ENCODE results near the gene ADNP.

Gene ADNP

DNA sequence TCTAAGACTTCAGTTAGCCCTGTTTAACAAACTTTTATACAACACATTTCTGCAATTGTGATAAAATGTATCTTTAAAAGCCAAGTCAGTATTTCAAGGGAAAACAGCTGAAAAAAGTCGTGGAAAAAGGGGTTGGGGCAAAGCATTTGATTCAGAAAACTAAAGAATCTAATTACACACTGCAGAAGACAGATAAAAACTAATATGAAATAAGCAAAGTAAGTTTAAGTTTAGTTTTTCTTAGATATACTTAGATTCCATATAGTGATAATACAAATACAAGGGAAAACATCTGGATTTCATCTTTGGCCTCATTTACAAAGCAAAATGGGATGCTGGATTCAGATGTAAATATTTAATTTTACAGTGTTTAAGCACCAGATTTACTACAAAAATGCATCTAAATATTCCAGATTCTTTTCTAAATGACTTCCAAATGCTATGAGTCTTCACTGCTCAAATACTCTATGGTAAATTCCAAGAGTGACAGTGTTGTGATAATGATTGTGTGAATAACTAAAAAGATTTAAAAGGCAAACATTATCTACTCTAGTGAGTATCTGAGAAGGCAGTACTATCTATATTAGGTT is 1.5 kb upstream of the ADNP start:
- DNase-seq (ENCODE audit: low spot score) = no peak

DNA sequence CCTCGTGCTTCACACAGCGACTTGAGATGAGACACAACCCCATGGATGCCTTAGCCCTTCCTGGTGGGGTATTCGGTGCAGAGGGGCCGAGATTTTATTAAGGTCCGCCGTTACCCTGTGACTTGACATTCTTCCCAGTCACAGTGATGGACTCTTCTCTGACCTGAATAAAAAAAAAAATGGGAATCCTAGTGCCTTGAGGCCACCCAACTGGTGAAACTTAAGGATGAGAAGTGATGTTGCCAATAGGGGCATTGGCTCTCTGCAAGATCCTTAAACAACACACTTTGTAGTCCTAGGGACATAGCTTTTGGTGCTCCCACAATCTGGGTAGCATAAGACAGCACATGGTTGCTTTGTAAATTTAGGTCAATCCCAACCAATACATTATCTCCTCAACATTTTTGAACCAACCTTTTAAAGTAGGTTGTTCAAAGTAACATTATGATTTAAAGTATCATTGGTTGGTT is 814 bp upstream of the ADNP start:
- DNase-seq (ENCODE audit: low spot score) = no peak

- DNase-seq (ENCODE audit: low spot score) = peak; percentile 58
Observed at GRCh38 chr20:50930976-50931305, 296 bp downstream of the ADNP start.

DNA sequence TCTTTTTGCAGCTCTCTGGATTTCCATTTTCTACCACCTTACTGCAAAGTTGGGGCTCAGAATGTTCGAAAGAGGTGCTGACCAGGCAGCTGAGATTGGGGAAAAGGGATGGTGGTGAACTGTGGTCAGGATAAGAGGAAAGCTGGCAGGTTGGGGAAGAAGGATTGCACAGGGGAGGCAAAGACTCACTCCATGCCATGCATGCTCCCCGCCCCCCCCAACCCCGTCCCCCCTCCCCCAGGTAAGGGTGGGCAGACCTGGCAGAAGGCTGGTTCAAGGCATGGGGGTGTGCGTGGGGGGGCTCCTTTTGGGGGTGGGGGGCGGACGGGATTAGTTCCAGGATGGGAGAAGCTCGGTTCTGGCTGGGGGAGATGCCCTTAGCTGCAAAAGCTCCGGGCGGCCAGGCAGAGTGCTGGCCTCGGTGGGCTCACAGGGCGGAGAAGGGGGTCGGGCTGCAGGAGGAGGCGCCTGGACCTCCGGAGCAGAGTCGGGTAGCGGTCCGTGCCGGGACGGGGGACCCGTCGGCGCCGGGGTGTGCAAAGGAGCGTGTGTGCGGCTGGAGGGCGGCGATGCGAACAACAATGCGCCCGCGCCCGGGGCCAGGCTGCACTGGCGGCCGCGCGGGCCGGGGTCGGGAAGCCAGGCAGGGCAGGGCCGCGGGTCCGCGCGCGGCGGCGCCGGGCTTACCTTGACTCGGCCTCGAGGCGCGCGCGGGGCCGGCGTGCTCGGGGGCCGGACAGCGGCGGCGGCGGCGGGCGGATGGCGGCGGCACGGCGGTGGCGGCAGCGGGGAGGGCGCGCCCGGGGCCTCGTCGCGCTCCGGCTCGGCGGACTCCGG is 880 bp downstream of the ADNP start:
- peak; percentile 45 for DNase-seq (ENCODE audit: low spot score)

- peak; percentile 88 for DNase-seq (ENCODE audit: low spot score)
Observed at GRCh38 chr20:50929299-50930138, 1.7 kb downstream of the ADNP start.

GRCh38 chr20:50928469-50928868 is 2.8 kb downstream of the ADNP start:
- no peak for DNase-seq (ENCODE audit: low spot score)

DNA sequence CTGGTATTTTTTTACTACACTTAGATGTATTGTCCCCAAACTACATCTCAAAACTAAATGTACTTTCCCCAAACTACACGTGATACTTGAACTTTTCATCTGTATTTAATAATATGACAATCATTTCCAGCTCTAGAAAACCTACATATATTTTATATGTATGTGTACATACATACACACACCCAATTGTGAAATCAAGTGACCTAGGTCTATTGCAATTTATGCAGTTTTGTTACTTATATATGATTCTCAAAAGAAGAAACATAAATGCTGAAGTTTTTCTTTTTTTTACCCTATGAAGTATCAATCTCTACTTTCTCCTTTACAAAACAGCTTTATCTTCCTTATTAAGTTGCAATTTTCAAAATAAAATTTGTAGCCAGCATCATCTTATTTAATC is 4.7 kb downstream of the ADNP start:
- no peak for DNase-seq (ENCODE audit: low spot score)

GRCh38 chr20:50924261-50924920 is 6.8 kb downstream of the ADNP start:
- no peak for DNase-seq (ENCODE audit: low spot score)

DNA sequence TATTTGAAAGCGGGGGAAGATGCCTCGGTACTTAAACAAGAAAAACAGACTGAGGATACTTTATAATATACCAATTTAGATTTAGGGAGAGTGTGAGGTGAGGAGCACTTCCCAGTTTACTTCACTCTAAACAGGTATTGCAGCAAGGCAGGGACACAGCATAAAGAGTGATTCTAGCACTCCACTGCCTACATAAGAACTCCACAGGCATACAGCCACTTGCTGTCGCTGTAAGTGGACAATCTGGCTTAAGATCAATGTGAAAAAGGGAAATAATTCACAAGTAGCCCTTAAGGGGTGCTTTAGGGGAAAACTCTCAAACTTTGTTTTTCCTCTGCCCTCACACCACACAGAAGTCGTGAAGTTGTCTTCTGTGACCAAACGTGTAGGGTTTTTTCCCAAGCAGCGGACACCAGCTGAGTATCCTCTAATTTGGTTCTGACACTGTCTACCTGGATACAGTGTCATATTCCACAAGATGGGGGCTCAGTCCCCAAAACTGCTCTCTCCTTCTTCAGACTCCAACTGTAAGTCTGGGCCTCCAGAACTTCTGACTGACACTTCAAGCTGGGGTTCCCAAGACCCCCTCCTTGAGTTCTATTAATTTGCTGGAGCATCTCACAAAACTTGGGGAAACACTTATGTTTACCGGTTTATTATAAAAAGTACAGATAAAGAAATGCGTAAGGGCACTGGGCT is 9.3 kb downstream of the ADNP start:
- DNase-seq (ENCODE audit: low spot score) = no peak

DNA sequence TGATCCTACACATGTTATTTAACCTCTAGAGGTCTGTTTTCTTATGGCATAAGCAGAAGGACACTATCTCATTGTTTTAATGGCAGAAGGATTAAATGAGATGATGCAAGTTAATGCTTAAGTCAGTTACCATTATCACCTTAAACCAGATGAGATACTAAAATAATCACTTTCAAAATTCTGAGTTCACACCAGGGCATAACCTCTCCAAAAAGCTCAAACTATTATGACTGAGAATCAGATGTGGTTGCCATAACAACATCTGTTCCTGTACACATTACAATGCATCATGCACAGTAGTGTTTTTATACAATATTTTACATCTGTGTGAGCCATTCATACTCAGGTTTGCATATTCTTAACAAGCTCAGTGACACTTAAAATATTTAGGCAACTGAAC is 10.2 kb downstream of the ADNP start:
- DNase-seq (ENCODE audit: low spot score) = peak; percentile 27

GRCh38 chr20:50919567-50919966 is 11.7 kb downstream of the ADNP start:
- DNase-seq (ENCODE audit: low spot score) = peak; percentile 22

DNA sequence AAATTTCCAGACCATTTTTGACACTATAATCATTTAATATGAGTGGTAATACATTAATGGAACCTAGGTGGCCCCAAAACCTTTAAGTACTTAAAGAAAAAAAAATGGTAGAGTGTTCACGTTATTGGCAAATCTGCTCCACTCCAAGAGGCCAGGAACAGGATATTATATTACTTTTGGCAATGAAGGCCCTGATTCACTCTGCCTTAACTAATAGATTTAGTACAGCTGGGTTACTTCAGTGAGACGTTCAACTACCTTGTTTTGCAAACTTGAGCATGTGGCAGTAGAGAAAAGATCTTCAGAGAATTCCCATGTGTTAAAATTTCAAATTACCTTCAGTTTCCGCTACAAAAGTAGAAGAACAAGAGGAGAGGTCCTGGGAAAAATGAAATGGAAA is 12.8 kb downstream of the ADNP start:
- DNase-seq (ENCODE audit: low spot score) = no peak

DNA sequence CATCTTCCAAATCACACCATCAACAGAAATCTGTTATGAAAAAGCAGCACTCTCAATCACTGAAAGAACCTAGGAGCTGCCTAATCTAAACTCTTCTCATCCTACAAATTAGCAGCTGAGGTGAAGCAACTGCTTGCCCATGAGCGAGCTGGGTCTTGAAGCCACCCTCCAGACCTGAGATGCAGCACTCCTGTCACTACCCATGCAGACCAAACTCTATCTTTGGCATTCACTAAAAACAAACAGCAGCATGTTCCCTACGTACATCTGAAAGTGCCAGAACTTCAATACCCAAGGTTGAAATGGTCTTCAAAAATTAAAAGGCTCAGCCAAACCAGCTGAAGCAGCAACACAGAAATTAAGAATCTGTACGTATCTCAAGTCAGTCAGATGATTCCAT is 14.3 kb downstream of the ADNP start:
- no peak for DNase-seq (ENCODE audit: low spot score)

DNA sequence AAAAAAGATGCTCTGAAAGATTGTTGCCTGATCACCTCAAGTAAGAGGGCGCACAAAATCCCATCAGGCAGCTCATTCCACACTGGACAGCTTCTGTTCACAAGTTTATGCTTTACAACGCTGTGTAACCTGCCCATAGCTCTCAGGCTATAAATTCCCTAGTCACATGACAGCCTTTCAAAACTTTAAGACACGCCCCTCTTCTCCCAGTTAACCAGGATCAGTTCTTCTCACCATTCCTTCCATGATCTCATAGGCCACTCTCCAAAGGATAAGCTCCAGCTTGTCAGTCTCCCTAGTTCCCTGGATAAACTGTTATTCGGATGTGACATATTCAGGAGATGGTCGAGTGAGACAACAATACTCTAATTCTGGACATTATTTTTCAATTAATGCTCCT is 15.0 kb downstream of the ADNP start:
- peak; percentile 14 for DNase-seq (ENCODE audit: low spot score)

DNA sequence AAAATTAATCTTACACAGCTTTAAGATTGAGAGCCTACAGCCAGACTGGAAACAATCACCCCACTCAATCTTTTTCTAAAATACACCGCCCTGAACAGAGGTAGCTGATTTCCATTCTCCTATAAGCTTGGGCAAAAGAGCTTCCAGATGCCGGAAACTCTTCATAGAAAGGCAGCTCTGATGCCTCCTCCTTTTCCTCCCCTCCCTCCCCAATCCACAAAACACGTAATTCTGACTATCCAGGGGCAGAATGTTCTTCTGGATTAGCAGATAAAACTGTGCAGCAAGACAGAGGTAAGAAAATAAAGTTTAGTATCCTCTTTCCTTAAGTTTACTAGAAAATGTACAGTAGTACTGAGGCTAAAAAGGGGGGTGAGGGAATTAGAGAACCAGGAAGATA is 15.8 kb downstream of the ADNP start:
- peak; percentile 42 for DNase-seq (ENCODE audit: low spot score)

GRCh38 chr20:50913690-50914375 is 17.4 kb downstream of the ADNP start:
- peak; percentile 49 for DNase-seq (ENCODE audit: low spot score)

GRCh38 chr20:50911716-50912115 is 19.5 kb downstream of the ADNP start:
- no peak for DNase-seq (ENCODE audit: low spot score)

- DNase-seq (ENCODE audit: low spot score) = peak; percentile 75
Observed at GRCh38 chr20:50911030-50911429, 20.2 kb downstream of the ADNP start.

GRCh38 chr20:50909413-50909812 is 21.8 kb downstream of the ADNP start:
- no peak for DNase-seq (ENCODE audit: low spot score)

DNA sequence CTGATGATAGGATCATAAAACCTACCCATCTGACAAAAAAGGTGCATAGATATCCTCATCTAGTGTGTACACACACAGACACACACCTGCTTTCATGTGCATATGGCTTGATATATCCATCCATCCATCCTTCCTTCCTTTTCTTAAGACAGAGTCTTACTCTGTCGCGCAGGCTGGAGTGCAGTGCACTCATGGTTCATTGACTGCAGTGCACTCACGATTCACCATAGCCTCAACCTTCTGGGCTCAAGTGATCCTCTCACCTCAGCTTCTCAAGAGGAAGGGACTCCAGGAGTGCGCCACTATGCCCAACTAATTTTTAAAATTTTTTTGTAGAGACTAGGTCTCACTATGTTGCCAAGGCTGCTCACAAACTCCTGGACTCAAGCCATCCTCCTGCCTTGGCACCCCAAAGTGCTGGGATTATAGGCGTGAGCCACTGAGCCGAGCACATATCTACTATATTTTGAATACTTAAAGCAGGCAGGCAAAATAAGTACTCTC is 27.1 kb downstream of the ADNP start:
- DNase-seq (ENCODE audit: low spot score) = no peak

All from AG20443 (cell line).